GM12878 (cell line): ENCODE measurements around the gene TRIM7. TPM values are rescaled to one million over a fixed set of nuclear protein-coding genes. Genes with fewer than 3 reads are reported as not detected.

Experiments used
- BCL11A ChIP-seq: IDR thresholded peaks from 2 replicates; pipeline ENCODE4 v1.6.1; 2011; ENCODE audit warnings: low read depth, low read length
- BMI1 ChIP-seq: fragments of 450-650 bp; IDR thresholded peaks from 2 replicates; pipeline ENCODE4 v1.6.1; 2016; ENCODE audit warnings: mild to moderate bottlenecking, moderate library complexity, borderline replicate concordance
- BRCA1 ChIP-seq: IDR thresholded peaks from 2 replicates; pipeline ENCODE4 v1.6.1; 2011; ENCODE audit warnings: low read depth, low read length, improper control_type of control experiment
- CBFB ChIP-seq: IDR thresholded peaks from 2 replicates; pipeline ENCODE4 v1.6.1; 2016; ENCODE audit warnings: antibody characterized with exemption, low read depth
- CEBPB ChIP-seq, 2 experiments: fragments of 150-350 bp in 1 of 2; IDR thresholded peaks; 2 replicates each; pipeline ENCODE4 v1.6.1; 2012 to 2014; ENCODE audit warnings: low read depth in 2 of 2, low read length in 2 of 2, borderline replicate concordance in 1 of 2, inconsistent platforms in 1 of 2
- FOXK2 ChIP-seq: fragments of 450-650 bp; IDR thresholded peaks from 2 replicates; pipeline ENCODE4 v1.6.1; 2017; ENCODE audit warnings: mild to moderate bottlenecking, moderate library complexity
- IRF4 ChIP-seq: IDR thresholded peaks from 2 replicates; pipeline ENCODE4 v1.6.1; 2011; ENCODE audit warnings: low read depth, low read length
- JUNB ChIP-seq: IDR thresholded peaks from 2 replicates; pipeline ENCODE4 v1.6.1; 2016; ENCODE audit warnings: antibody characterized with exemption, mild to moderate bottlenecking
- MTA2 ChIP-seq: fragments of 450-650 bp; IDR thresholded peaks from 2 replicates; pipeline ENCODE4 v1.6.1; 2016; ENCODE audit warnings: low read depth, mild to moderate bottlenecking, moderate library complexity
- MYB ChIP-seq: fragments of 150-350 bp; IDR thresholded peaks from 2 replicates; pipeline ENCODE4 v1.6.1; 2014; ENCODE audit warnings: mild to moderate bottlenecking, low read depth, low read length, borderline replicate concordance
- NFYB ChIP-seq: IDR thresholded peaks from 2 replicates; pipeline ENCODE4 v1.6.1; 2011; ENCODE audit warnings: low read depth, mild to moderate bottlenecking, low read length, improper control_type of control experiment, moderate library complexity; ENCODE audit not compliant: insufficient read depth
- POLR2A ChIP-seq: IDR thresholded peaks from 2 replicates; pipeline ENCODE4 v1.6.1; 2011; ENCODE audit warnings: low read depth, mild to moderate bottlenecking, low read length
- POU2F2 ChIP-seq: IDR thresholded peaks from 3 replicates; pipeline ENCODE4 v1.6.1; 2011; ENCODE audit warnings: low read depth, mild to moderate bottlenecking, low read length, borderline replicate concordance
- RAD21 ChIP-seq: IDR thresholded peaks from 2 replicates; pipeline ENCODE4 v1.6.1; 2011; ENCODE audit warnings: mild to moderate bottlenecking, low read depth, low read length, moderate library complexity; ENCODE audit not compliant: insufficient read depth
- RAD51 ChIP-seq: fragments of 450-650 bp; IDR thresholded peaks from 2 replicates; pipeline ENCODE4 v1.6.1; 2016; ENCODE audit warnings: moderate library complexity, mild to moderate bottlenecking, inconsistent platforms
- RFX5 ChIP-seq: IDR thresholded peaks from 2 replicates; pipeline ENCODE4 v1.6.1; 2011; ENCODE audit warnings: low read depth, low read length, improper control_type of control experiment
- SMAD5 ChIP-seq: IDR thresholded peaks from 2 replicates; pipeline ENCODE4 v1.6.1; 2016; ENCODE audit warnings: antibody characterized with exemption, low read depth
- STAT1 ChIP-seq: fragments of 450-650 bp; conservative IDR thresholded peaks from 2 replicates; pipeline ENCODE4 v1.6.1; 2014; ENCODE audit warnings: antibody characterized with exemption, mild to moderate bottlenecking
- SUPT20H ChIP-seq: IDR thresholded peaks from 2 replicates; pipeline ENCODE4 v1.6.1; 2011; ENCODE audit warnings: low read depth, mild to moderate bottlenecking, low read length, moderate library complexity, borderline replicate concordance; ENCODE audit not compliant: control insufficient read depth
- TARDBP ChIP-seq: IDR thresholded peaks from 2 replicates; pipeline ENCODE4 v1.6.1; 2016; ENCODE audit warnings: borderline replicate concordance
- TBL1XR1 ChIP-seq: IDR thresholded peaks from 2 replicates; pipeline ENCODE4 v1.6.1; 2012; ENCODE audit warnings: low read depth, low read length, improper control_type of control experiment
- WRNIP1 ChIP-seq: IDR thresholded peaks from 2 replicates; pipeline ENCODE4 v1.6.1; 2011; ENCODE audit warnings: low read depth, low read length, improper control_type of control experiment, borderline replicate concordance
- ZNF24 ChIP-seq: fragments of 450-650 bp; IDR thresholded peaks from 2 replicates; pipeline ENCODE4 v1.6.1; 2017; ENCODE audit warnings: antibody characterized with exemption, mild to moderate bottlenecking
- polyA plus RNA-seq, 11 experiments: library from polyadenylated mRNA; depleted of rRNA in 4 of 11; unstranded in 6 of 11; stranded (reverse) in 5 of 11; fragments of >200 nt; fragmentation: Nextera tagmentation in 4 of 11; fragmentation: Illumina TruSeq in 1 of 11; extraction: Ambion mirVana in 4 of 11; extraction: Trizol in 1 of 11; gene quantifications; 1 replicate in 1 of 11; 2 replicates in 10 of 11; pipeline versions ENCODE4 v1.2.1 to v1.2.3, GENCODE V29; 2011 to 2016; ENCODE audit warnings: inconsistent platforms in 2 of 11, missing spikeins in 2 of 11, low read depth in 1 of 11
- total RNA-seq, 4 experiments: library from RNA; depleted of rRNA in 3 of 4; stranded (reverse); fragments of >200 nt in 3 of 4; fragmentation: Illumina TruSeq in 1 of 4; extraction: Trizol in 1 of 4; gene quantifications; 2 replicates each; pipeline versions ENCODE4 v1.2.1 to v1.2.3, GENCODE V29; 2013 to 2021
- TF ChIP-seq, protein P1 (sequence below): fragments of 450-650 bp; IDR thresholded peaks from 2 replicates; pipeline ENCODE4 v1.6.1; 2017; ENCODE audit warnings: mild to moderate bottlenecking, low read depth, inconsistent platforms; ENCODE audit not compliant: poor library complexity, severe bottlenecking
- TF ChIP-seq, protein P2 (sequence below): IDR thresholded peaks from 2 replicates; pipeline ENCODE4 v1.6.1; 2012; ENCODE audit warnings: low read depth, low read length, improper control_type of control experiment
- TF ChIP-seq, protein P3 (sequence below): IDR thresholded peaks from 2 replicates; pipeline ENCODE4 v1.6.1; 2012; ENCODE audit warnings: low read length, inconsistent platforms
- TF ChIP-seq, protein P4 (sequence below): IDR thresholded peaks from 2 replicates; pipeline ENCODE4 v1.6.1; 2011; ENCODE audit warnings: low read depth, low read length, improper control_type of control experiment, borderline replicate concordance

TRIM7 gene
- total and polyA plus RNA-seq, 10 of the 15 experiments (the other 5 are each of a cell fraction or from before 2014, with no cell fraction given), result 0.02 to 1.6 (median 0.41) TPM

DNA sequence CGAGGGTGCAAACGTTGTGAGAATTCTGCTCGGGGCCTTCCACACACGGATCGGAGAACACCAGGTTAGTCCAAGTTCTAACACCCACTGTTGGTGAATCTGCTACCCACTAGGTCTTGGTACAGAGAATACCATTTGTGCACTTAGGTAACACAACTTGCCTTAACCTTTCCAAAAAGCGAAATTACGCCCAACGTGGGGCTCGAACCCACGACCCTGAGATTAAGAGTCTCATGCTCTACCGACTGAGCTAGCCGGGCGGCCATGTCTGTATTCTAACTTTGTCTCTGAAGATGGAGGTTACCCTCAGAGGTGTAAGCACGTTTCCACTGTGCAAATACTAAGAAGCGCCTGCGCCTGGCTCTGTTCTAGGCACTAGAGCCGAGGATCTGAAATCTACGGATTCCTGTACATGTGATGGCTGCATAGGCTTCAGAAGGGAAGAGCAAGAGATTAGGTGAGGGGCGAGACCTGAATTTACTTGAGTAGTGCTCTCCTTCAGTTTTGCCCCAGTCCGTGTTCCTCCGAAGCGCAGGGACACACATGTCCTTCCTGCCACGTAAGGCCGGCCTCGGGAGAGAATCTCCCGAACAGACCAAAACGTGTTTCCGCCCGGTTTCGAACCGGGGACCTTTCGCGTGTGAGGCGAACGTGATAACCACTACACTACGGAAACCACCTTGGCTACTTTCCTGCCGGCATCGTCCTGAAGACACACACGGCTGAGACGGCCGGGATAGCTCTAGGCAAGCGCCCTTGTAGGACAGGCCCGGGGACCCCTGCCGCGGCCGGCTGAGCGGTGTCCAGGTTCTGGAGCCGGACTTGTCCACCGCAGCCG lies 17.0 kb upstream of the TRIM7 start (continued):
- TF ChIP-seq RFX5 (no peak; the same call in 1 of the 2 replicates), SMAD5 (no peak), POU2F2 (peak; percentile 69; the same call in 2 of the 3 replicates), STAT1 (peak; percentile 83; the same call in 1 of the 2 replicates), WRNIP1 (no peak), JUNB (0 out of 2 replicates have a peak, but pooled peaks have one; percentile 5), RAD21 (no peak), BCL11A (0 out of 2 replicates have a peak, but pooled peaks have one; percentile 11), NFYB (no peak), FOXK2 (peak; percentile 66), BMI1 (no peak), BRCA1 (no peak), ZNF24 (peak; percentile 99), SUPT20H (no peak), CBFB (peak; percentile 92), TARDBP (peak; percentile 96), MTA2 (peak; percentile 32), MYB (no peak), POLR2A (peak; percentile 53), CEBPB (IDR thresholded peaks at IDR 0.05; ENCODE audit: borderline replicate concordance in 1 of 2, low read depth in 2 of 2, low read length in 2 of 2) (no peak), IRF4 (peak; percentile 65), RAD51 (no peak), TBL1XR1 (peak; percentile 78; the same call in 1 of the 2 replicates)
- TF ChIP-seq, protein P1, sequence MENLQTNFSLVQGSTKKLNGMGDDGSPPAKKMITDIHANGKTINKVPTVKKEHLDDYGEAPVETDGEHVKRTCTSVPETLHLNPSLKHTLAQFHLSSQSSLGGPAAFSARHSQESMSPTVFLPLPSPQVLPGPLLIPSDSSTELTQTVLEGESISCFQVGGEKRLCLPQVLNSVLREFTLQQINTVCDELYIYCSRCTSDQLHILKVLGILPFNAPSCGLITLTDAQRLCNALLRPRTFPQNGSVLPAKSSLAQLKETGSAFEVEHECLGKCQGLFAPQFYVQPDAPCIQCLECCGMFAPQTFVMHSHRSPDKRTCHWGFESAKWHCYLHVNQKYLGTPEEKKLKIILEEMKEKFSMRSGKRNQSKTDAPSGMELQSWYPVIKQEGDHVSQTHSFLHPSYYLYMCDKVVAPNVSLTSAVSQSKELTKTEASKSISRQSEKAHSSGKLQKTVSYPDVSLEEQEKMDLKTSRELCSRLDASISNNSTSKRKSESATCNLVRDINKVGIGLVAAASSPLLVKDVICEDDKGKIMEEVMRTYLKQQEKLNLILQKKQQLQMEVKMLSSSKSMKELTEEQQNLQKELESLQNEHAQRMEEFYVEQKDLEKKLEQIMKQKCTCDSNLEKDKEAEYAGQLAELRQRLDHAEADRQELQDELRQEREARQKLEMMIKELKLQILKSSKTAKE, result peak; percentile 83
- TF ChIP-seq, protein P2, sequence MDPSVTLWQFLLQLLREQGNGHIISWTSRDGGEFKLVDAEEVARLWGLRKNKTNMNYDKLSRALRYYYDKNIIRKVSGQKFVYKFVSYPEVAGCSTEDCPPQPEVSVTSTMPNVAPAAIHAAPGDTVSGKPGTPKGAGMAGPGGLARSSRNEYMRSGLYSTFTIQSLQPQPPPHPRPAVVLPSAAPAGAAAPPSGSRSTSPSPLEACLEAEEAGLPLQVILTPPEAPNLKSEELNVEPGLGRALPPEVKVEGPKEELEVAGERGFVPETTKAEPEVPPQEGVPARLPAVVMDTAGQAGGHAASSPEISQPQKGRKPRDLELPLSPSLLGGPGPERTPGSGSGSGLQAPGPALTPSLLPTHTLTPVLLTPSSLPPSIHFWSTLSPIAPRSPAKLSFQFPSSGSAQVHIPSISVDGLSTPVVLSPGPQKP, result peak; percentile 46; the same call in 1 of the 2 replicates
- TF ChIP-seq, protein P3, sequence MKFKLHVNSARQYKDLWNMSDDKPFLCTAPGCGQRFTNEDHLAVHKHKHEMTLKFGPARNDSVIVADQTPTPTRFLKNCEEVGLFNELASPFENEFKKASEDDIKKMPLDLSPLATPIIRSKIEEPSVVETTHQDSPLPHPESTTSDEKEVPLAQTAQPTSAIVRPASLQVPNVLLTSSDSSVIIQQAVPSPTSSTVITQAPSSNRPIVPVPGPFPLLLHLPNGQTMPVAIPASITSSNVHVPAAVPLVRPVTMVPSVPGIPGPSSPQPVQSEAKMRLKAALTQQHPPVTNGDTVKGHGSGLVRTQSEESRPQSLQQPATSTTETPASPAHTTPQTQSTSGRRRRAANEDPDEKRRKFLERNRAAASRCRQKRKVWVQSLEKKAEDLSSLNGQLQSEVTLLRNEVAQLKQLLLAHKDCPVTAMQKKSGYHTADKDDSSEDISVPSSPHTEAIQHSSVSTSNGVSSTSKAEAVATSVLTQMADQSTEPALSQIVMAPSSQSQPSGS, result no peak
- TF ChIP-seq, protein P4, sequence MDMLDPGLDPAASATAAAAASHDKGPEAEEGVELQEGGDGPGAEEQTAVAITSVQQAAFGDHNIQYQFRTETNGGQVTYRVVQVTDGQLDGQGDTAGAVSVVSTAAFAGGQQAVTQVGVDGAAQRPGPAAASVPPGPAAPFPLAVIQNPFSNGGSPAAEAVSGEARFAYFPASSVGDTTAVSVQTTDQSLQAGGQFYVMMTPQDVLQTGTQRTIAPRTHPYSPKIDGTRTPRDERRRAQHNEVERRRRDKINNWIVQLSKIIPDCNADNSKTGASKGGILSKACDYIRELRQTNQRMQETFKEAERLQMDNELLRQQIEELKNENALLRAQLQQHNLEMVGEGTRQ, result no peak
